Stomach (tissue), 4 donors: Measurements from ENCODE around the gene SGCA.

ENCODE experiments used
- EP300 ChIP-seq: sonication (generic); formaldehyde crosslinking; IDR thresholded peaks from one replicate; pipeline ENCODE4 v1.6.1; 2017; ENCODE audit warnings: antibody characterized with exemption
- POLR2A ChIP-seq, 4 donors: fragments of 450-650 bp; IDR thresholded peaks; one replicate each; pipeline ENCODE4 v1.6.1; 2016; ENCODE audit warnings: antibody characterized with exemption in 4 of 4, control low read depth in 2 of 4, mild to moderate bottlenecking in 1 of 4, moderate library complexity in 1 of 4
- TF ChIP-seq, protein P1 (sequence below), 7 experiments: fragments of 450-650 bp in 4 of 7; fragments of 200-600 bp in 3 of 7; sonication (generic) in 3 of 7; IDR thresholded peaks; one replicate each; pipeline ENCODE4 v1.5.1; 2016 to 2019; ENCODE audit warnings: antibody characterized with exemption in 7 of 7, control low read depth in 2 of 7, mild to moderate bottlenecking in 1 of 7

DNA sequence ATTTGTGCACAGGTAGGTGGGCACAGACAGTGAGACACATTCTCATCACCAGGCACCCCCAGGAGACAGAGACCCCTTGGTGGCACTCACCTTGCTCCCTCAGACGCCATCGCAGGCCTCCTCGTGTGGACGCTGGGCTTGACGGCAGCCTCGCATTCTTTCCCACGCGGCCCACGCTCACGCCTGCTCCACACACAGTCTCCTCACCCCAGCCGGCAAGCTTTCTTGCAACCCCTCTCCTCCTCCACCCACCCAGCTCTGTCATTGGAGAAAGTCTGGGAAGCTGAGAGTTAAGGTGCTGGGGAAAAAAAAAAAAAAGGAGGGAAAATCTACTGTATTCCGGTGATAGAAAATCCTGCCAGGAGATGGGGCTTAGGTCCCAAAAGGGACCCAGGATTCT is 14.8 kb downstream of the SGCA start:
- no peak for TF ChIP-seq POLR2A (IDR thresholded peaks at IDR 0.05)
- TF ChIP-seq, protein P1, sequence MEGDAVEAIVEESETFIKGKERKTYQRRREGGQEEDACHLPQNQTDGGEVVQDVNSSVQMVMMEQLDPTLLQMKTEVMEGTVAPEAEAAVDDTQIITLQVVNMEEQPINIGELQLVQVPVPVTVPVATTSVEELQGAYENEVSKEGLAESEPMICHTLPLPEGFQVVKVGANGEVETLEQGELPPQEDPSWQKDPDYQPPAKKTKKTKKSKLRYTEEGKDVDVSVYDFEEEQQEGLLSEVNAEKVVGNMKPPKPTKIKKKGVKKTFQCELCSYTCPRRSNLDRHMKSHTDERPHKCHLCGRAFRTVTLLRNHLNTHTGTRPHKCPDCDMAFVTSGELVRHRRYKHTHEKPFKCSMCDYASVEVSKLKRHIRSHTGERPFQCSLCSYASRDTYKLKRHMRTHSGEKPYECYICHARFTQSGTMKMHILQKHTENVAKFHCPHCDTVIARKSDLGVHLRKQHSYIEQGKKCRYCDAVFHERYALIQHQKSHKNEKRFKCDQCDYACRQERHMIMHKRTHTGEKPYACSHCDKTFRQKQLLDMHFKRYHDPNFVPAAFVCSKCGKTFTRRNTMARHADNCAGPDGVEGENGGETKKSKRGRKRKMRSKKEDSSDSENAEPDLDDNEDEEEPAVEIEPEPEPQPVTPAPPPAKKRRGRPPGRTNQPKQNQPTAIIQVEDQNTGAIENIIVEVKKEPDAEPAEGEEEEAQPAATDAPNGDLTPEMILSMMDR (IDR thresholded peaks at IDR 0.05), result no peak
- no peak for TF ChIP-seq EP300
